Upper lobe of left lung (tissue), 4 donors: Measurements from ENCODE around the gene EXOC8.

ENCODE experiments used
- CTCF ChIP-seq, 6 experiments: fragments of 450-650 bp in 4 of 6; fragments of 200-600 bp in 2 of 6; sonication (generic) in 2 of 6; IDR thresholded peaks; one replicate each; pipeline ENCODE4 v1.5.1; 2016 to 2019; ENCODE audit warnings: antibody characterized with exemption in 6 of 6
- EP300 ChIP-seq, 4 donors: sonication (generic); formaldehyde crosslinking; IDR thresholded peaks; one replicate each; pipeline ENCODE4 v1.5.1; 2017; ENCODE audit warnings: antibody characterized with exemption in 4 of 4, control low read depth in 2 of 4
- POLR2A ChIP-seq, 4 donors: fragments of 450-650 bp; IDR thresholded peaks; one replicate each; pipeline ENCODE4 v1.5.1; 2016 to 2017; ENCODE audit warnings: antibody characterized with exemption in 4 of 4, mild to moderate bottlenecking in 2 of 4
- POLR2AphosphoS5 ChIP-seq, 2 donors: sonication (generic); formaldehyde crosslinking; IDR thresholded peaks; one replicate each; pipeline ENCODE4 v1.5.1; 2017; ENCODE audit warnings: antibody characterized with exemption in 2 of 2

DNA sequence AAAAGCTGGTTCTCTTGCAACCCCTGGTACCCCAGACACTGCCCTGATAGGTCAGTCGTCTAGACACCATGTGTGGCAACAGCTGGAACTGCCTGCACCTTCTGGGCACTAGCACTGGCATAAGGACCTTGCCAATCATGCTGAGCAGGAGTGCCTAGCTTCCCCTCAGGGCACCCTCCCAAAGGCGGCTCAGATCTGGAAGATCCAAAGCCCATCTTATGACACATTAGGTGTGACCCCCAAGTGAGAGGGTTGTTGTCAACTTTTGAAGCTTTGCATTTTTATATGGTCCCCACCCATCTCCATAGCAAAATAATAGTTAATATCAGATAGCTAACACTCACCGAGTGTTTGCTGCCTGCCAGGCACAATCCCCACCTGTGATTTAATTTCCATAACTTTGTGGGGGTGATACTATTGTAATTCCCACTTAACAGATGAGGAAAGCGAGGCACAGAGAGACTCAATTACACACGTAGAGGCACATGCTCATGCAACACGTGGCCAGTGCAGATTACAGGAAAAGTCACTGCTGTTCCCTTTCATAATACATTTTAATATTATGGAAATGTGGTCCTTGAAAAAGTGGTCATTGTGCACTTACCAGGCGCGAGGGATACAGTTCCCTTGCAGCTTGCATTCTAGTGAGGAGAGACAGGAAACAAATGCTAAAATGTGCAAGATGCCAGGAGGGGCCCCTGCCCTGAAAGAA is 25.8 kb downstream of the EXOC8 start:
- TF ChIP-seq CTCF (IDR thresholded peaks at IDR 0.05) (no peak), POLR2A (IDR thresholded peaks at IDR 0.05) (no peak), EP300 (IDR thresholded peaks at IDR 0.05) (no peak), POLR2AphosphoS5 (IDR thresholded peaks at IDR 0.05) (no peak)
